IMR-90 (cell line): ENCODE data around the gene TOMM40.

Experiments used
- BHLHE40 ChIP-seq: fragments of 150-350 bp; IDR thresholded peaks from 2 replicates; pipeline ENCODE4 v1.6.1; 2016; ENCODE audit warnings: mild to moderate bottlenecking, low read depth, low read length
- CEBPB ChIP-seq: IDR thresholded peaks from 2 replicates; pipeline ENCODE4 v1.6.1; 2012; ENCODE audit warnings: low read depth, low read length, improper control_type of control experiment
- CTCF ChIP-seq: conservative IDR thresholded peaks from 2 replicates; pipeline ENCODE4 v1.5.1; 2012; ENCODE audit warnings: mild to moderate bottlenecking, low read depth, low read length, improper control_type of control experiment
- FOS ChIP-seq: fragments of 150-350 bp; IDR thresholded peaks from 2 replicates; pipeline ENCODE4 v1.6.1; 2016; ENCODE audit warnings: low read depth, low read length
- MAFK ChIP-seq: IDR thresholded peaks from 2 replicates; pipeline ENCODE4 v1.6.1; 2012; ENCODE audit warnings: low read depth, low read length, improper control_type of control experiment
- MAZ ChIP-seq: IDR thresholded peaks from 2 replicates; pipeline ENCODE4 v1.6.1; 2012; ENCODE audit warnings: low read depth, mild to moderate bottlenecking, low read length, improper control_type of control experiment, moderate library complexity, borderline replicate concordance
- POLR2A ChIP-seq: IDR thresholded peaks from 2 replicates; pipeline ENCODE4 v1.6.1; 2012; ENCODE audit warnings: mild to moderate bottlenecking, low read depth, low read length
- RAD21 ChIP-seq: IDR thresholded peaks from 2 replicates; pipeline ENCODE4 v1.6.1; 2012; ENCODE audit warnings: low read length, improper control_type of control experiment
- RCOR1 ChIP-seq: IDR thresholded peaks from 2 replicates; pipeline ENCODE4 v1.6.1; 2012; ENCODE audit warnings: mild to moderate bottlenecking, low read length, improper control_type of control experiment; ENCODE audit not compliant: insufficient replicate concordance
- RFX5 ChIP-seq: IDR thresholded peaks from 2 replicates; pipeline ENCODE4 v1.8.0; 2012; ENCODE audit warnings: low read depth, mild to moderate bottlenecking, low read length, moderate library complexity
- SMC3 ChIP-seq: fragments of 150-350 bp; IDR thresholded peaks from 2 replicates; pipeline ENCODE4 v1.6.1; 2016; ENCODE audit warnings: low read depth, mild to moderate bottlenecking, antibody characterized with exemption, low read length, moderate library complexity
- TF ChIP-seq, protein P1 (sequence below): fragments of 150-350 bp; IDR thresholded peaks from 2 replicates; pipeline ENCODE4 v1.6.1; 2017; ENCODE audit warnings: mild to moderate bottlenecking, antibody characterized with exemption, low read length, low read depth
- TF ChIP-seq, protein P2 (sequence below): fragments of 150-350 bp; IDR thresholded peaks from 2 replicates; pipeline ENCODE4 v1.6.1; 2016; ENCODE audit warnings: low read depth, mild to moderate bottlenecking, low read length, moderate library complexity, borderline replicate concordance

- TF ChIP-seq CTCF: no peak
- no peak for TF ChIP-seq POLR2A
- TF ChIP-seq, protein P1, sequence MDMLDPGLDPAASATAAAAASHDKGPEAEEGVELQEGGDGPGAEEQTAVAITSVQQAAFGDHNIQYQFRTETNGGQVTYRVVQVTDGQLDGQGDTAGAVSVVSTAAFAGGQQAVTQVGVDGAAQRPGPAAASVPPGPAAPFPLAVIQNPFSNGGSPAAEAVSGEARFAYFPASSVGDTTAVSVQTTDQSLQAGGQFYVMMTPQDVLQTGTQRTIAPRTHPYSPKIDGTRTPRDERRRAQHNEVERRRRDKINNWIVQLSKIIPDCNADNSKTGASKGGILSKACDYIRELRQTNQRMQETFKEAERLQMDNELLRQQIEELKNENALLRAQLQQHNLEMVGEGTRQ: no peak
- no peak for TF ChIP-seq FOS
- no peak for TF ChIP-seq CEBPB
- no peak for TF ChIP-seq SMC3
- no peak for TF ChIP-seq BHLHE40
- TF ChIP-seq RAD21: no peak
- TF ChIP-seq, protein P2, sequence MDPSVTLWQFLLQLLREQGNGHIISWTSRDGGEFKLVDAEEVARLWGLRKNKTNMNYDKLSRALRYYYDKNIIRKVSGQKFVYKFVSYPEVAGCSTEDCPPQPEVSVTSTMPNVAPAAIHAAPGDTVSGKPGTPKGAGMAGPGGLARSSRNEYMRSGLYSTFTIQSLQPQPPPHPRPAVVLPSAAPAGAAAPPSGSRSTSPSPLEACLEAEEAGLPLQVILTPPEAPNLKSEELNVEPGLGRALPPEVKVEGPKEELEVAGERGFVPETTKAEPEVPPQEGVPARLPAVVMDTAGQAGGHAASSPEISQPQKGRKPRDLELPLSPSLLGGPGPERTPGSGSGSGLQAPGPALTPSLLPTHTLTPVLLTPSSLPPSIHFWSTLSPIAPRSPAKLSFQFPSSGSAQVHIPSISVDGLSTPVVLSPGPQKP: no peak
- no peak for TF ChIP-seq MAZ
- no peak for TF ChIP-seq MAFK
- TF ChIP-seq RFX5: no peak
- TF ChIP-seq RCOR1: no peak
Observed at GRCh38 chr19:44855606-44856005, 35.4 kb upstream of the TOMM40 start.
